ENCODE results near the gene DISC1. TPM values are rescaled to one million over a fixed set of nuclear protein-coding genes. Genes with fewer than 3 reads are reported as not detected.
A peak's percentile ranks its signal among the peaks of the same experiment; 100 is the strongest.

The DISC1 gene
- total and polyA plus RNA-seq, 2 of the 13 experiments (the other 11 are each of a cell fraction or from before 2014, with no cell fraction given): 4.2 to 4.6 TPM

- TF ChIP-seq ZBTB40 (IDR thresholded peaks at IDR 0.05) (0 out of 2 replicates have a peak, but pooled peaks have one; percentile 4), ZBTB40 (CRISPR knock-in tag; IDR thresholded peaks at IDR 0.05) (no peak)
Measured at GRCh38 chr1:232031156-232031555, 404.6 kb downstream of the DISC1 start (continued).

DNA sequence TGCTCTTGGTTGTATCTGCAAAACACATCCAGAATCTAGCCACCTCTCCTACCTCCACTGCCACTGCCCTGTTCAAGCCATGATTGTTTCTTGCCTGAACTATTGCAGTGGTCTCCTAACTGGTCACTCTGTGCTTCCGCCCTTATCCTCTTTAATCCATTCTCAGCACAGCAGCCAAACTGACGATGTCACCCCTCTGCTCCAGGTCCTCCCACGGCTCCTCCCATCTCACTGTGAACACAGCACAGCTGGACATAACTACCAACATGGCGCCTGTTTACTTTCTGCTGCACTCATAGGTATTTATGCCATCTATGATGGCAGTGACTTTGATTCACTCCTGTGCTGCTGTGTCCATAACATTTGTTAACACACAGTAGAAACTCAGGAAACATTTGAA is 406.7 kb downstream of the DISC1 start:
- no peaks in the 10 kb centered on the region for H3K79me2 ChIP-seq (ENCODE audit: insufficient read depth, low read length)
- 95% methylated on average over 4 of the region's 4 CpGs for WGBS (ENCODE audit: low lambda C conversion rate)
- no peak for FAIRE-seq
- TF ChIP-seq, protein P1, sequence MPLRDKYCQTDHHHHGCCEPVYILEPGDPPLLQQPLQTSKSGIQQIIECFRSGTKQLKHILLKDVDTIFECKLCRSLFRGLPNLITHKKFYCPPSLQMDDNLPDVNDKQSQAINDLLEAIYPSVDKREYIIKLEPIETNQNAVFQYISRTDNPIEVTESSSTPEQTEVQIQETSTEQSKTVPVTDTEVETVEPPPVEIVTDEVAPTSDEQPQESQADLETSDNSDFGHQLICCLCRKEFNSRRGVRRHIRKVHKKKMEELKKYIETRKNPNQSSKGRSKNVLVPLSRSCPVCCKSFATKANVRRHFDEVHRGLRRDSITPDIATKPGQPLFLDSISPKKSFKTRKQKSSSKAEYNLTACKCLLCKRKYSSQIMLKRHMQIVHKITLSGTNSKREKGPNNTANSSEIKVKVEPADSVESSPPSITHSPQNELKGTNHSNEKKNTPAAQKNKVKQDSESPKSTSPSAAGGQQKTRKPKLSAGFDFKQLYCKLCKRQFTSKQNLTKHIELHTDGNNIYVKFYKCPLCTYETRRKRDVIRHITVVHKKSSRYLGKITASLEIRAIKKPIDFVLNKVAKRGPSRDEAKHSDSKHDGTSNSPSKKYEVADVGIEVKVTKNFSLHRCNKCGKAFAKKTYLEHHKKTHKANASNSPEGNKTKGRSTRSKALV (CRISPR knock-in tag; IDR thresholded peaks at IDR 0.05): no peak
- TF ChIP-seq ZNF781 (CRISPR knock-in tag; IDR thresholded peaks at IDR 0.05; ENCODE audit: borderline replicate concordance, not compliant biosample characterization): no peak
- no peak for TF ChIP-seq ZNF10 (CRISPR knock-in tag; IDR thresholded peaks at IDR 0.05; ENCODE audit: borderline replicate concordance, low read depth)
- no peak for TF ChIP-seq ZBTB10 (CRISPR knock-in tag; IDR thresholded peaks at IDR 0.05; ENCODE audit: borderline replicate concordance)

More for the DNA sequence above, 406.7 kb downstream of the DISC1 start:
- no peak overlapping the region for H3K4me2 ChIP-seq (ENCODE audit: low read depth, low read length)
- H3K27ac ChIP-seq (ENCODE audit: extremely low read length, insufficient read depth, low read length): no peak overlapping the region
- in situ Hi-C loops (cut with HindIII; ENCODE audit: extremely low pct_ligation_motif_present, low pct_unique_long_range_greater_than_20kb): no loop called here
- no peak overlapping the region for H3K9ac ChIP-seq (ENCODE audit: insufficient read depth, low read depth, low read length)
- H4K20me1 ChIP-seq (ENCODE audit: insufficient read depth, low read length): no peaks in the 10 kb centered on the region
- no peak for DNase-seq (ENCODE audit: low spot score)
- H3K36me3 ChIP-seq (replicated peaks in 1 of 2; ENCODE audit: control insufficient read depth in 1 of 2, insufficient read depth in 2 of 2, low read length in 2 of 2): no peaks in the 10 kb centered on the region; a peak in 1 of 5 replicates
- ChIA-PET POLR2A (no interaction called here), CTCF (ENCODE audit: low intra/inter-chr PET ratio, low total read pairs) (no interaction called here)
- no TSS peak for BruUV-seq (replicated peaks)
- no peaks in the 10 kb centered on the region for H3K27me3 ChIP-seq (ENCODE audit: control insufficient read depth in 1 of 2, insufficient read depth in 2 of 2, low read length in 2 of 2)
- no peak overlapping the region for H2AFZ ChIP-seq (ENCODE audit: low read length)
- intact Hi-C loops (cut with micrococcal nuclease; ENCODE audit: unreplicated experiment): no loop called here
- ATAC-seq: no peak
- no peak overlapping the region for H3K4me3 ChIP-seq (replicated peaks in 1 of 3; ENCODE audit: insufficient read depth in 1 of 3, low read depth in 2 of 3, low read length in 3 of 3)
- H3K4me1 ChIP-seq (ENCODE audit: insufficient read depth, low read length): no peaks in the 10 kb centered on the region
- no peaks in the 10 kb centered on the region for H3K9me3 ChIP-seq (ENCODE audit: low read length)
